K562 (cell line): ENCODE results near the gene CHD2. TPM values are rescaled to one million over a fixed set of nuclear protein-coding genes. Genes with fewer than 3 reads are reported as not detected.
A peak's percentile ranks its signal among the peaks of the same experiment; 100 is the strongest.

Source experiments
- CEBPG ChIP-seq, 3 experiments: fragments of 200-800 bp in 1 of 3; sonication (Bioruptor generic) in 1 of 3; sonication (generic) in 1 of 3; formaldehyde crosslinking in 1 of 3; IDR thresholded peaks in 2 of 3; conservative IDR thresholded peaks in 1 of 3; 2 replicates each; pipeline versions ENCODE4 v1.6.1 to v1.8.0; 2016 to 2022; ENCODE audit warnings: missing compliant biosample characterization in 2 of 3, missing genetic modification characterization in 2 of 3, mild to moderate bottlenecking in 1 of 3, missing genetic modification reagents in 1 of 3
- KLF10 ChIP-seq: fragments of 250-450 bp; sonication (Bioruptor Pico); IDR thresholded peaks from 2 replicates; pipeline ENCODE4 v1.6.1; 2021; ENCODE audit warnings: matching md5 sums
- MYBL2 ChIP-seq, 2 experiments: fragments of 450-650 bp in 1 of 2; sonication (generic) in 1 of 2; formaldehyde crosslinking in 1 of 2; IDR thresholded peaks; 2 replicates each; pipeline versions ENCODE4 v1.6.1 to v1.8.1; 2017 to 2022; ENCODE audit warnings: borderline replicate concordance in 1 of 2, inconsistent platforms in 1 of 2, low read depth in 1 of 2, mild to moderate bottlenecking in 1 of 2, missing genetic modification reagents in 1 of 2, moderate library complexity in 1 of 2
- NCOA4 ChIP-seq: fragments of 450-650 bp; IDR thresholded peaks from 2 replicates; pipeline ENCODE4 v1.6.1; 2018; ENCODE audit warnings: mild to moderate bottlenecking; ENCODE audit not compliant: partially characterized antibody
- POLR2AphosphoS5 ChIP-seq: IDR thresholded peaks from 2 replicates; pipeline ENCODE4 v1.6.1; 2011; ENCODE audit warnings: mild to moderate bottlenecking, low read depth, low read length, moderate library complexity; ENCODE audit not compliant: control insufficient read depth, insufficient read depth
- RAD21 ChIP-seq, 2 experiments: fragments of 250-450 bp in 1 of 2; fragments of 450-650 bp in 1 of 2; sonication (Bioruptor Pico) in 1 of 2; formaldehyde crosslinking in 1 of 2; IDR thresholded peaks in 1 of 2; conservative IDR thresholded peaks in 1 of 2; 2 replicates each; pipeline versions ENCODE4 v1.4.0 to v1.8.0; 2020 to 2022; ENCODE audit warnings: mild to moderate bottlenecking in 2 of 2, moderate library complexity in 1 of 2
- YBX1 ChIP-seq: fragments of 450-650 bp; IDR thresholded peaks from 2 replicates; pipeline ENCODE4 v1.7.1; 2016; ENCODE audit warnings: mild to moderate bottlenecking
- ZNF583 ChIP-seq: fragments of 250-450 bp; sonication (Bioruptor Pico); IDR thresholded peaks from 2 replicates; pipeline ENCODE4 v1.4.0; 2020
- ZNF77 ChIP-seq: fragments of 250-450 bp; sonication (Bioruptor Pico); IDR thresholded peaks from 2 replicates; pipeline ENCODE4 v1.5.0; 2020
- polyA plus RNA-seq, 8 experiments: library from polyadenylated mRNA; depleted of rRNA in 4 of 8; stranded (reverse) in 5 of 8; unstranded in 3 of 8; fragments of >200 nt; fragmentation: Nextera tagmentation in 2 of 8; fragmentation: Illumina TruSeq in 1 of 8; extraction: Ambion mirVana in 2 of 8; extraction: Trizol in 1 of 8; gene quantifications; 2 replicates each; pipeline versions ENCODE4 v1.2.1 to v1.2.3, GENCODE V29; 2011 to 2014; ENCODE audit warnings: inconsistent platforms in 1 of 8, missing spikeins in 1 of 8
- total RNA-seq, 7 experiments: library from RNA; depleted of rRNA in 6 of 7; stranded (reverse); fragments of >200 nt in 6 of 7; fragmentation: Illumina TruSeq in 2 of 7; extraction: Trizol in 2 of 7; gene quantifications; 2 replicates each; pipeline versions ENCODE4 v1.2.1 to v1.2.3, GENCODE V29; 2011 to 2021; ENCODE audit warnings: low replicate concordance in 1 of 7
- TF ChIP-seq, protein P1 (sequence below): sonication (generic); formaldehyde crosslinking; IDR thresholded peaks from 2 replicates; pipeline ENCODE4 v1.8.0; 2022; ENCODE audit warnings: mild to moderate bottlenecking, low read depth, missing genetic modification reagents
- TF ChIP-seq, protein P2 (sequence below): fragments of 450-650 bp; IDR thresholded peaks from 2 replicates; pipeline ENCODE4 v1.6.1; 2018; ENCODE audit not compliant: partially characterized antibody
- TF ChIP-seq, protein P3 (sequence below): fragments of 450-650 bp; IDR thresholded peaks from 2 replicates; pipeline ENCODE4 v1.6.1; 2016
- TF ChIP-seq, protein P4 (sequence below): fragments of 250-450 bp; sonication (Bioruptor Pico); IDR thresholded peaks from 2 replicates; pipeline ENCODE4 v1.8.0; 2021; ENCODE audit warnings: mild to moderate bottlenecking, moderate library complexity
- TF ChIP-seq, protein P5 (sequence below): fragments of 250-450 bp; sonication (Bioruptor Pico); IDR thresholded peaks from 2 replicates; pipeline ENCODE4 v1.5.0; 2021; ENCODE audit warnings: mild to moderate bottlenecking, borderline replicate concordance

CHD2 gene
- total and polyA plus RNA-seq, 9 of the 15 experiments (the other 6 are each of a cell fraction or from before 2014, with no cell fraction given), result 38.9 to 70.8 (median 56.2) TPM

DNA sequence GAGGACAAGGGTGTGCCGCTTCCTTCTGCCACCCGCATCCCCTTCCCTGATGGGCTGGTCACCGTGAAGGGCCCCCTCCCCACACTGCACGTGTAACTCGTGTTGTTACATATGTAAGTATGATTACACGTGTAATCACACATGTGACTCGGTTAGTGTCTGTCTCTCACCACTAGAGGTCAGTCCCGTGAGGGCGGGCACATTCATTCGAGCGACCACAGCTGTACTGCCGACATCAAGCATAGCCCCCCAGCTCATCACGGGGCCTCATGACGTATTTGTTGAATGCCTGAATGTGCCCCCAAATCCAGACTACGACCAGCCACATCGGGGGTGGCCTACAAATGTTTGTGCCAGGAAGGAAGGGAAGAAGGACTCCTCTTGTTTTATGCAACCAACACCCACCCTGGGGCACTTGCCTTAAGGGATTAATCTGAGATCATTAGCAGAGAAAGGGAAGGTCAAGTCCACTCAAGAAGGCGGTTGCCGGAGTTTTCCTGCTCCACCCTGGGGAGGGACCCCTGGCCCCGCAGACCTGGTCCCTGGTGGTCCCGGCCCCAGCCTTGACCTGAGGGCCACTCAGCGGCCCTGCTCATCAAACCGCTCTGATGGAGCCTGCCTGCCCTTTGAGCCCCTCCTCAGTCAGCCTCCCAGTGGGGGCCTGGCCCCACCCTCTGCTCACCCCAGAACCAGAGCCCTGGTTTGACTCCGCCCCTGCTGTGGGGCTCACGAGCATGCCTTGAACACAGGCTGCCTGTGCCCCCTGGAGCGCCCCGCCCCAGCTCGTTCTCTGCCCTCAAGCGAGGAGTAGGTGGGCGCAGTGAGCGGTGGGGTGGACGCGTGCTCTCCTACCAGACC lies 136.1 kb downstream of the CHD2 start (continued):
- TF ChIP-seq RAD21 (CRISPR knock-in tag; conservative IDR thresholded peaks at IDR 0.05 in 1 of 2, IDR thresholded peaks at IDR 0.05 in 1 of 2) (peak; percentile 9 to 53; a peak in 2 of 4 replicates), ZNF77 (CRISPR knock-in tag) (no peak), CEBPG (CRISPR knock-in tag; IDR thresholded peaks at IDR 0.05) (0 out of 2 replicates have a peak, but pooled peaks have one; percentile 11), CEBPG (tag; conservative IDR thresholded peaks at IDR 0.05 in 1 of 2, IDR thresholded peaks at IDR 0.05 in 1 of 2) (no peak), YBX1 (no peak), POLR2AphosphoS5 (no peak), ZNF583 (CRISPR knock-in tag) (no peak), MYBL2 (IDR thresholded peaks at IDR 0.05; ENCODE audit: low read depth) (no peak), MYBL2 (CRISPR knock-in tag; IDR thresholded peaks at IDR 0.05; ENCODE audit: borderline replicate concordance) (no peak), NCOA4 (no peak), KLF10 (CRISPR knock-in tag) (no peak)
- TF ChIP-seq, protein P1, sequence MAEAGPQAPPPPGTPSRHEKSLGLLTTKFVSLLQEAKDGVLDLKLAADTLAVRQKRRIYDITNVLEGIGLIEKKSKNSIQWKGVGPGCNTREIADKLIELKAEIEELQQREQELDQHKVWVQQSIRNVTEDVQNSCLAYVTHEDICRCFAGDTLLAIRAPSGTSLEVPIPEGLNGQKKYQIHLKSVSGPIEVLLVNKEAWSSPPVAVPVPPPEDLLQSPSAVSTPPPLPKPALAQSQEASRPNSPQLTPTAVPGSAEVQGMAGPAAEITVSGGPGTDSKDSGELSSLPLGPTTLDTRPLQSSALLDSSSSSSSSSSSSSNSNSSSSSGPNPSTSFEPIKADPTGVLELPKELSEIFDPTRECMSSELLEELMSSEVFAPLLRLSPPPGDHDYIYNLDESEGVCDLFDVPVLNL (CRISPR knock-in tag), result no peak
- TF ChIP-seq, protein P2, sequence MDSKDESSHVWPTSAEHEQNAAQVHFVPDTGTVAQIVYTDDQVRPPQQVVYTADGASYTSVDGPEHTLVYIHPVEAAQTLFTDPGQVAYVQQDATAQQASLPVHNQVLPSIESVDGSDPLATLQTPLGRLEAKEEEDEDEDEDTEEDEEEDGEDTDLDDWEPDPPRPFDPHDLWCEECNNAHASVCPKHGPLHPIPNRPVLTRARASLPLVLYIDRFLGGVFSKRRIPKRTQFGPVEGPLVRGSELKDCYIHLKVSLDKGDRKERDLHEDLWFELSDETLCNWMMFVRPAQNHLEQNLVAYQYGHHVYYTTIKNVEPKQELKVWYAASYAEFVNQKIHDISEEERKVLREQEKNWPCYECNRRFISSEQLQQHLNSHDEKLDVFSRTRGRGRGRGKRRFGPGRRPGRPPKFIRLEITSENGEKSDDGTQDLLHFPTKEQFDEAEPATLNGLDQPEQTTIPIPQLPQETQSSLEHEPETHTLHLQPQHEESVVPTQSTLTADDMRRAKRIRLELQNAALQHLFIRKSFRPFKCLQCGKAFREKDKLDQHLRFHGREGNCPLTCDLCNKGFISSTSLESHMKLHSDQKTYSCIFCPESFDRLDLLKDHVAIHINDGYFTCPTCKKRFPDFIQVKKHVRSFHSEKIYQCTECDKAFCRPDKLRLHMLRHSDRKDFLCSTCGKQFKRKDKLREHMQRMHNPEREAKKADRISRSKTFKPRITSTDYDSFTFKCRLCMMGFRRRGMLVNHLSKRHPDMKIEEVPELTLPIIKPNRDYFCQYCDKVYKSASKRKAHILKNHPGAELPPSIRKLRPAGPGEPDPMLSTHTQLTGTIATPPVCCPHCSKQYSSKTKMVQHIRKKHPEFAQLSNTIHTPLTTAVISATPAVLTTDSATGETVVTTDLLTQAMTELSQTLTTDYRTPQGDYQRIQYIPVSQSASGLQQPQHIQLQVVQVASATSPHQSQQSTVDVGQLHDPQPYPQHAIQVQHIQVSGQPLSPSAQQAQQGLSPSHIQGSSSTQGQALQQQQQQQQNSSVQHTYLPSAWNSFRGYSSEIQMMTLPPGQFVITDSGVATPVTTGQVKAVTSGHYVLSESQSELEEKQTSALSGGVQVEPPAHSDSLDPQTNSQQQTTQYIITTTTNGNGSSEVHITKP, result no peak
- TF ChIP-seq, protein P3, sequence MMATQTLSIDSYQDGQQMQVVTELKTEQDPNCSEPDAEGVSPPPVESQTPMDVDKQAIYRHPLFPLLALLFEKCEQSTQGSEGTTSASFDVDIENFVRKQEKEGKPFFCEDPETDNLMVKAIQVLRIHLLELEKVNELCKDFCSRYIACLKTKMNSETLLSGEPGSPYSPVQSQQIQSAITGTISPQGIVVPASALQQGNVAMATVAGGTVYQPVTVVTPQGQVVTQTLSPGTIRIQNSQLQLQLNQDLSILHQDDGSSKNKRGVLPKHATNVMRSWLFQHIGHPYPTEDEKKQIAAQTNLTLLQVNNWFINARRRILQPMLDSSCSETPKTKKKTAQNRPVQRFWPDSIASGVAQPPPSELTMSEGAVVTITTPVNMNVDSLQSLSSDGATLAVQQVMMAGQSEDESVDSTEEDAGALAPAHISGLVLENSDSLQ, result no peak
- TF ChIP-seq, protein P4, sequence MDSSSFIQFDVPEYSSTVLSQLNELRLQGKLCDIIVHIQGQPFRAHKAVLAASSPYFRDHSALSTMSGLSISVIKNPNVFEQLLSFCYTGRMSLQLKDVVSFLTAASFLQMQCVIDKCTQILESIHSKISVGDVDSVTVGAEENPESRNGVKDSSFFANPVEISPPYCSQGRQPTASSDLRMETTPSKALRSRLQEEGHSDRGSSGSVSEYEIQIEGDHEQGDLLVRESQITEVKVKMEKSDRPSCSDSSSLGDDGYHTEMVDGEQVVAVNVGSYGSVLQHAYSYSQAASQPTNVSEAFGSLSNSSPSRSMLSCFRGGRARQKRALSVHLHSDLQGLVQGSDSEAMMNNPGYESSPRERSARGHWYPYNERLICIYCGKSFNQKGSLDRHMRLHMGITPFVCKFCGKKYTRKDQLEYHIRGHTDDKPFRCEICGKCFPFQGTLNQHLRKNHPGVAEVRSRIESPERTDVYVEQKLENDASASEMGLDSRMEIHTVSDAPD (CRISPR knock-in tag), result no peak
- TF ChIP-seq, protein P5, sequence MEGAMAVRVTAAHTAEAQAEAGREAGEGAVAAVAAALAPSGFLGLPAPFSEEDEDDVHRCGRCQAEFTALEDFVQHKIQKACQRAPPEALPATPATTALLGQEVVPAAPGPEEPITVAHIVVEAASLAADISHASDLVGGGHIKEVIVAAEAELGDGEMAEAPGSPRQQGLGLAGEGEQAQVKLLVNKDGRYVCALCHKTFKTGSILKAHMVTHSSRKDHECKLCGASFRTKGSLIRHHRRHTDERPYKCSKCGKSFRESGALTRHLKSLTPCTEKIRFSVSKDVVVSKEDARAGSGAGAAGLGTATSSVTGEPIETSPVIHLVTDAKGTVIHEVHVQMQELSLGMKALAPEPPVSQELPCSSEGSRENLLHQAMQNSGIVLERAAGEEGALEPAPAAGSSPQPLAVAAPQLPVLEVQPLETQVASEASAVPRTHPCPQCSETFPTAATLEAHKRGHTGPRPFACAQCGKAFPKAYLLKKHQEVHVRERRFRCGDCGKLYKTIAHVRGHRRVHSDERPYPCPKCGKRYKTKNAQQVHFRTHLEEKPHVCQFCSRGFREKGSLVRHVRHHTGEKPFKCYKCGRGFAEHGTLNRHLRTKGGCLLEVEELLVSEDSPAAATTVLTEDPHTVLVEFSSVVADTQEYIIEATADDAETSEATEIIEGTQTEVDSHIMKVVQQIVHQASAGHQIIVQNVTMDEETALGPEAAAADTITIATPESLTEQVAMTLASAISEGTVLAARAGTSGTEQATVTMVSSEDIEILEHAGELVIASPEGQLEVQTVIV (CRISPR knock-in tag), result no peak
